ENCODE data around the gene GSTO2. TPM values are rescaled to one million over a fixed set of nuclear protein-coding genes. Genes with fewer than 3 reads are reported as not detected.

Gene GSTO2
- total and polyA plus RNA-seq, 2 of the 13 experiments (the other 11 are each of a cell fraction or from before 2014, with no cell fraction given), result 2.1 to 7.9 TPM

- TF ChIP-seq SAP130 (CRISPR knock-in tag; IDR thresholded peaks at IDR 0.05; ENCODE audit: low read depth) (peak; percentile 57), CBX5 (CRISPR knock-in tag; IDR thresholded peaks at IDR 0.05; ENCODE audit: borderline replicate concordance) (0 out of 2 replicates have a peak, but pooled peaks have one; percentile 49), ZNF34 (CRISPR knock-in tag; IDR thresholded peaks at IDR 0.05; ENCODE audit: borderline replicate concordance) (0 out of 2 replicates have a peak, but pooled peaks have one; percentile 62), TFAP4 (IDR thresholded peaks at IDR 0.05; ENCODE audit: borderline replicate concordance, low read depth) (peak; percentile 38; the same call in 1 of the 2 replicates), NR2F6 (IDR thresholded peaks at IDR 0.05) (no peak), NR2F6 (CRISPR knock-in tag; IDR thresholded peaks at IDR 0.05) (0 out of 2 replicates have a peak, but pooled peaks have one; percentile 7), ZKSCAN8 (CRISPR knock-in tag; IDR thresholded peaks at IDR 0.05; ENCODE audit: borderline replicate concordance) (peak; percentile 18; the same call in 1 of the 2 replicates), FOXJ3 (CRISPR knock-in tag; IDR thresholded peaks at IDR 0.05; ENCODE audit: borderline replicate concordance) (peak; percentile 30; the same call in 1 of the 2 replicates), NCOA2 (CRISPR knock-in tag; IDR thresholded peaks at IDR 0.05) (peak; percentile 23; the same call in 1 of the 2 replicates), TFDP2 (CRISPR knock-in tag; IDR thresholded peaks at IDR 0.05) (no peak), HMG20A (CRISPR knock-in tag; IDR thresholded peaks at IDR 0.05; ENCODE audit: borderline replicate concordance) (peak; percentile 17), FOXP4 (CRISPR knock-in tag; IDR thresholded peaks at IDR 0.05) (peak; percentile 42; the same call in 1 of the 2 replicates), PLSCR1 (CRISPR knock-in tag; IDR thresholded peaks at IDR 0.05; ENCODE audit: borderline replicate concordance) (no peak), MEIS1 (CRISPR knock-in tag; IDR thresholded peaks at IDR 0.05; ENCODE audit: borderline replicate concordance) (0 out of 2 replicates have a peak, but pooled peaks have one; percentile 34), SOX5 (CRISPR knock-in tag; IDR thresholded peaks at IDR 0.05; ENCODE audit: borderline replicate concordance) (peak; percentile 55), MXI1 (IDR thresholded peaks at IDR 0.05; ENCODE audit: borderline replicate concordance, low read depth, low read length) (peak; percentile 21; the same call in 1 of the 3 replicates), MYC (CRISPR knock-in tag; IDR thresholded peaks at IDR 0.05; ENCODE audit: borderline replicate concordance) (no peak), YEATS2 (CRISPR knock-in tag; IDR thresholded peaks at IDR 0.05; ENCODE audit: borderline replicate concordance) (0 out of 2 replicates have a peak, but pooled peaks have one; percentile 29), ATF3 (CRISPR knock-in tag; IDR thresholded peaks at IDR 0.05) (peak; percentile 90), ZNF331 (CRISPR knock-in tag; IDR thresholded peaks at IDR 0.05) (0 out of 2 replicates have a peak, but pooled peaks have one; percentile 9), HOXA5 (CRISPR knock-in tag; IDR thresholded peaks at IDR 0.05) (peak; percentile 31; the same call in 1 of the 2 replicates), THYN1 (CRISPR knock-in tag; IDR thresholded peaks at IDR 0.05; ENCODE audit: borderline replicate concordance, low read depth) (0 out of 2 replicates have a peak, but pooled peaks have one; percentile 39), ZBTB33 (CRISPR knock-in tag; IDR thresholded peaks at IDR 0.05) (0 out of 2 replicates have a peak, but pooled peaks have one; percentile 7)
These were observed 80.7 kb downstream of the GSTO2 start (continued) for GRCh38 chr10:104349623-104350126.

Data from HepG2 (cell line).